Liver (tissue), 2 donors: ENCODE measurements around the gene CNIH3.

Experiments used
- YY1 ChIP-seq: IDR thresholded peaks from 2 replicates; pipeline ENCODE4 v1.6.1; 2016; ENCODE audit warnings: antibody characterized with exemption, mild to moderate bottlenecking
- TF ChIP-seq, protein P1 (sequence below): fragments of 150-350 bp; IDR thresholded peaks from 2 replicates; pipeline ENCODE4 v1.5.1; 2017; ENCODE audit warnings: improper control_type of control experiment, low read depth, low read length; ENCODE audit not compliant: missing input control
- donor health status: healthy.

DNA sequence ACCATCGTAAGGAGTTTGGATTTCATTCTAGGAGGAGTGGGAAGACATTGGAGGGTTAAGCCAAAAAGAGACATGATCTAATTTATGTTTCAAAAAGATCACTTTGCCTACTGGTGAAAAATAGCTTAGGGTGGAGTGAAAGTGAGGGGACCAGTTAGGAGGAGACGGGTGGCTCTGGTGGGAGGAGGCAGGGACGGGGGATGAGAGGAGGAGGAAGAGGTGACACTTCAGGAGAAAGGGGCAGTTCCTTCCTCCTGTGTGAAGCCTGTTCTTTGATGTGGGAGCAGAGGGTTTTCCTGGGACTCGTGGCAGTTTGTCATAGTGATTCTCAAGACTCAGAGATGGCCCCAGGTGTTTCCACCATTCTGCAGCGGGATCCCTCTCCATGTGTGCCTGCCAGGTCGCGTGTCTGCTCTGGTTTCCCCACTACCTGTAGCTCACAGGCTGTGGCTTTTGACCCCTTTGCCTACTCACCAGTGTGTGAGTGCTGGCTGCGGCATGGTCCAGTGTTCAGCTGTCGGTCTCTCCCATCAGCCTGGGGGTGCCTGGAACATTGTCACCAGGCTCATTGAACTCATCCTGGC is 102.4 kb downstream of the CNIH3 start:
- TF ChIP-seq, protein P1, sequence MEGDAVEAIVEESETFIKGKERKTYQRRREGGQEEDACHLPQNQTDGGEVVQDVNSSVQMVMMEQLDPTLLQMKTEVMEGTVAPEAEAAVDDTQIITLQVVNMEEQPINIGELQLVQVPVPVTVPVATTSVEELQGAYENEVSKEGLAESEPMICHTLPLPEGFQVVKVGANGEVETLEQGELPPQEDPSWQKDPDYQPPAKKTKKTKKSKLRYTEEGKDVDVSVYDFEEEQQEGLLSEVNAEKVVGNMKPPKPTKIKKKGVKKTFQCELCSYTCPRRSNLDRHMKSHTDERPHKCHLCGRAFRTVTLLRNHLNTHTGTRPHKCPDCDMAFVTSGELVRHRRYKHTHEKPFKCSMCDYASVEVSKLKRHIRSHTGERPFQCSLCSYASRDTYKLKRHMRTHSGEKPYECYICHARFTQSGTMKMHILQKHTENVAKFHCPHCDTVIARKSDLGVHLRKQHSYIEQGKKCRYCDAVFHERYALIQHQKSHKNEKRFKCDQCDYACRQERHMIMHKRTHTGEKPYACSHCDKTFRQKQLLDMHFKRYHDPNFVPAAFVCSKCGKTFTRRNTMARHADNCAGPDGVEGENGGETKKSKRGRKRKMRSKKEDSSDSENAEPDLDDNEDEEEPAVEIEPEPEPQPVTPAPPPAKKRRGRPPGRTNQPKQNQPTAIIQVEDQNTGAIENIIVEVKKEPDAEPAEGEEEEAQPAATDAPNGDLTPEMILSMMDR, result no peak
- TF ChIP-seq YY1, result no peak
